T-cell (primary cell): ENCODE measurements around the gene GLP1R. TPM values are rescaled to one million over a fixed set of nuclear protein-coding genes. Genes with fewer than 3 reads are reported as not detected.
A peak's percentile ranks its signal among the peaks of the same experiment; 100 is the strongest.

Experiments used
- ATAC-seq, 4 experiments: fragments of 200-7000 bp in 3 of 4; fragments of 150-1000 bp in 1 of 4; cut with Tn5 transposase; replicated peaks in 1 of 4; 1 replicate in 3 of 4; 2 replicates in 1 of 4; pipeline ENCODE4 v1.10.0; 2021; ENCODE audit warnings: moderate library complexity in 3 of 4, mild to moderate bottlenecking in 2 of 4, moderate number of reproducible peaks in 1 of 4
- CTCF ChIA-PET, 2 donors: fragments of 300-600 bp; sonication (Branson Sonifier 250); formaldehyde crosslinking; loops; one replicate each; lab custom pipeline; 2022; ENCODE audit warnings: antibody characterized with exemption in 2 of 2; lab: Charles Lee
- POLR2A ChIA-PET, 2 donors: fragments of 300-600 bp; sonication (Branson Sonifier 250); formaldehyde crosslinking; loops; one replicate each; lab custom pipeline; 2022; ENCODE audit warnings: antibody characterized with exemption in 2 of 2; lab: Charles Lee
- DNase-seq, 35 experiments: peaks; one replicate each; pipeline versions ENCODE4 v3.0.0 to v3.0.0-alpha.2; 2013 to 2023
- H3K27ac ChIP-seq: one replicate; pipeline ENCODE4 v1.5.1; 2013; ENCODE audit warnings: low read length
- H3K27me3 ChIP-seq, 2 experiments: replicated peaks in 1 of 2; 1 replicate in 1 of 2; 2 replicates in 1 of 2; pipeline versions ENCODE4 v1.6.1 to v1.7.0; 2013; ENCODE audit warnings: low read length in 1 of 2, mixed read lengths in 1 of 2; ENCODE audit not compliant: control insufficient read depth in 2 of 2, insufficient read depth in 2 of 2; ENCODE audit errors: extremely low read depth in 1 of 2
- H3K36me3 ChIP-seq, 2 donors: 1 replicate in 1 of 2; 2 replicates in 1 of 2; pipeline versions ENCODE4 v1.6.1 to v1.7.0; 2013; ENCODE audit warnings: low read length in 1 of 2; ENCODE audit not compliant: control insufficient read depth in 2 of 2, insufficient read depth in 1 of 2; ENCODE audit errors: extremely low read depth in 1 of 2
- H3K4me1 ChIP-seq, 2 experiments: 1 replicate in 1 of 2; 2 replicates in 1 of 2; pipeline versions ENCODE4 v1.6.1 to v1.7.0; 2013; ENCODE audit warnings: low read length in 2 of 2, mixed read lengths in 1 of 2; ENCODE audit not compliant: insufficient read depth in 2 of 2, control insufficient read depth in 1 of 2; ENCODE audit errors: extremely low read depth in 1 of 2
- H3K4me3 ChIP-seq, 2 donors: 1 replicate in 1 of 2; 2 replicates in 1 of 2; pipeline versions ENCODE4 v1.5.1 to v1.7.0; 2013; ENCODE audit warnings: mild to moderate bottlenecking in 2 of 2, low read length in 1 of 2, moderate library complexity in 1 of 2; ENCODE audit not compliant: control insufficient read depth in 1 of 2; ENCODE audit errors: extremely low read depth in 1 of 2
- H3K9me3 ChIP-seq: 2 replicates; pipeline ENCODE4 v1.7.0; 2013
- H3K27ac Mint-ChIP-seq, 2 donors: one replicate each; pipeline ENCODE4 v1.8.0; 2020 to 2021; ENCODE audit warnings: mild to moderate bottlenecking in 2 of 2, mixed read lengths in 2 of 2
- H3K27me3 Mint-ChIP-seq, 2 donors: one replicate each; pipeline ENCODE4 v1.8.0; 2021 to 2022; ENCODE audit warnings: mixed read lengths in 2 of 2
- H3K36me3 Mint-ChIP-seq: one replicate; pipeline ENCODE4 v1.8.0; 2021; ENCODE audit warnings: mixed read lengths
- H3K4me1 Mint-ChIP-seq, 3 donors: one replicate each; pipeline ENCODE4 v1.8.0; 2020 to 2022; ENCODE audit warnings: mixed read lengths in 3 of 3, mild to moderate bottlenecking in 1 of 3
- H3K4me3 Mint-ChIP-seq, 3 donors: one replicate each; pipeline ENCODE4 v1.8.0; 2020 to 2022; ENCODE audit warnings: mild to moderate bottlenecking in 3 of 3, mixed read lengths in 3 of 3, moderate library complexity in 3 of 3
- H3K9me3 Mint-ChIP-seq, 3 donors: one replicate each; pipeline ENCODE4 v1.8.0; 2020 to 2022; ENCODE audit warnings: mixed read lengths in 3 of 3
- WGBS: methylation state at CpG from one replicate; pipeline ENCODE4 v1.1.5; 2013; ENCODE audit warnings: missing lambda C conversion rate; ENCODE audit not compliant: insufficient coverage; 5-methylcytosine and 5-hydroxymethylcytosine counted together
- total RNA-seq, 35 experiments: library from RNA in 6 of 35; stranded (reverse) in 6 of 35; fragments of 120-200 nt in 1 of 35; gene quantifications; one replicate each; pipeline versions ENCODE4 v1.2.1 to v1.2.4 and lab custom pipeline; 2013 to 2026

The GLP1R gene
- under 1 TPM in 1 of 5 donors, not detected in 4; 0.07 TPM for total RNA-seq
- total RNA-seq (2013) = 0.07 TPM
- 0 to 0.89 (median 0.06) reads per million in 29 experiments for total RNA-seq (lab: John Stamatoyannopoulos, UW)

DNA sequence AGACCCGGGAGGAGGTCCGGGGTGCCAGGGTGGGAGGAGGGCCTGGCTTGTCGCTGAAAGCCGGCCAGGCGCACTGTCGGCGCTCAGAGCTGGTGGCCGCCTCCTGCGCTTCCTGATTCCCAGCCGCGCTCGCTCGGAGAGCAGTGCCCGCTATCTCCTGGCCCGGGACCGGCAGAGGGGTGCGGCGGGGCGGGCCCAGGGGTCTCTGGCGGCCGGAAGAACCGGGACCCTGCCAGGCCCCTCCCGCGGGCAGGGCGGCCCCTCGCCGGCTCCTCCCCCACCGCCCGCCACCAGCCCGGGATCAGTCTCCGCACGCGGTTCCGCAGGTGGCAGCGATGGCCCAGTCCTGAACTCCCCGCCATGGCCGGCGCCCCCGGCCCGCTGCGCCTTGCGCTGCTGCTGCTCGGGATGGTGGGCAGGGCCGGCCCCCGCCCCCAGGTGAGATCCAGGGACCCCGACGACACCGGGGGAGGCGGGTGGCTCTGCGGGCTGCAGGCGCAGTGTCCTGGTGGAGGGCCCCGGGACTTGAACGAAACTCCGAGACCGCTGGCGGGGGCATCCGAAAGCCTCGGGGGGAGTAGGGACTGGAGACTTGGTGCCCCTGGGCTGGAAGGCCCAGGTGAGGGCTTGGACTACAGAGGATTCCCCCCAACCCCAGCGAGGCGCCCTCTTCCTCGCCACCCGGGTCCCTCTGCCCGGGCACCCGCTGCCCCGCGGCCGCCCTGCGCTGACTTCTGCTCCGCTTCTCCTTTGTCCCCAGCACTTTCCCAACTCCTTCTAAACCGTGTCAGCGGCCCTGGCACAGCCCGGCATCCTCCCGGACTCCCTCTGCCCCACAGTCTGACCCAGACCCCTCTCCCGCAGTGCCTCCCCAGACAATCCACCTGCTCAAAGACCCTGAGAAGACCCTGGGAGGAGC lies at the start of gene GLP1R:
GLP1R (plus strand) TSS at position 301 of the 919 bp plus-strand sequence; CDS start at position 361, 60 bp downstream.
- no peaks in the 10 kb centered on the region for H3K36me3 Mint-ChIP-seq
- H3K4me1 ChIP-seq = peaks cover 0 to 16% of the 10 kb centered on the region in 2 experiments
- ATAC-seq (peak in 2 of 4 experiments; percentile 12 to 39), DNase-seq (no peak)
- peaks cover 29 to 47% of the 10 kb centered on the region in 2 donors for H3K27me3 Mint-ChIP-seq
- H3K4me3 ChIP-seq = peak within 1 kb of the TSS in 1 of 2 donors; percentile 29
- no peaks in the 10 kb centered on the region for H3K36me3 ChIP-seq
- H3K27ac Mint-ChIP-seq = no peak within 1 kb of the TSS
- no peaks in the 10 kb centered on the region for H3K9me3 Mint-ChIP-seq
- POLR2A ChIA-PET = no interaction called here
- CTCF ChIA-PET = no interaction called here
- H3K9me3 ChIP-seq = no peaks in the 10 kb centered on the region
- WGBS = 9% methylated on average over 73 of the region's 74 CpGs
- H3K4me1 Mint-ChIP-seq = peaks cover 20 to 36% (median 25%) of the 10 kb centered on the region in 3 donors
- H3K4me3 Mint-ChIP-seq = peak within 1 kb of the TSS in 2 of 3 donors; percentile 54 to 82
- no peak within 1 kb of the TSS for H3K27ac ChIP-seq
- peaks cover 6 to 56% of the 10 kb centered on the region in 2 experiments for H3K27me3 ChIP-seq

DNA sequence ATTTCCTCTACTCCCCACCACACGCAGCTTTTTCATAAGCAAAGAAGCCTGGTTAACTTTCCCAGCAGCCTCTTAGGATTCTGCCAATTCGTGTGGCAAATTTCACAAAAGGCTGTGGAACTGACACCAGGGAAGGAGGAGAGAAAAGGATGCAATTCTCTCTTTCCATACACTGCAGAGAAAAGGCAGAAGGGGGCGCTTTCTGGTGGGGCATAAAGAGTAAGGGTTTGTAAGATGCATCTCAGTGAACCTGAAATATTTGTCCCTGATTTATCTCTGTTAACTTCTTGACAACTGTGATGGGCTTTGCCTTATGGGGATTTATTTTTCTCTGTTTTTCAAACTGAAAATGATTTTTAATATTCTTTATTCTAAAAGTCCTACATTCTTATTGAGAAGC lies 45.5 kb upstream of the GLP1R start:
- Mint-ChIP-seq H3K4me3 (no peak overlapping the region), H3K27ac (no peak overlapping the region), H3K27me3 (peaks cover 34 to 38% of the 10 kb centered on the region in 2 donors), H3K4me1 (no peaks in the 10 kb centered on the region), H3K9me3 (no peaks in the 10 kb centered on the region), H3K36me3 (no peaks in the 10 kb centered on the region)
- DNase-seq (peak in 1 of 35 experiments; percentile 3), ATAC-seq (no peak)
- no peaks in the 10 kb centered on the region for H3K9me3 ChIP-seq
- ChIA-PET POLR2A (no interaction called here), CTCF (no interaction called here)
- no CpG with 5 or more reads among the region's 3 CpGs for WGBS
- H3K27me3 ChIP-seq = peaks cover 9 to 16% of the 10 kb centered on the region in 2 experiments
- no peak overlapping the region for H3K4me3 ChIP-seq
- no peaks in the 10 kb centered on the region for H3K4me1 ChIP-seq
- H3K36me3 ChIP-seq = no peaks in the 10 kb centered on the region
- H3K27ac ChIP-seq = no peak overlapping the region

DNA sequence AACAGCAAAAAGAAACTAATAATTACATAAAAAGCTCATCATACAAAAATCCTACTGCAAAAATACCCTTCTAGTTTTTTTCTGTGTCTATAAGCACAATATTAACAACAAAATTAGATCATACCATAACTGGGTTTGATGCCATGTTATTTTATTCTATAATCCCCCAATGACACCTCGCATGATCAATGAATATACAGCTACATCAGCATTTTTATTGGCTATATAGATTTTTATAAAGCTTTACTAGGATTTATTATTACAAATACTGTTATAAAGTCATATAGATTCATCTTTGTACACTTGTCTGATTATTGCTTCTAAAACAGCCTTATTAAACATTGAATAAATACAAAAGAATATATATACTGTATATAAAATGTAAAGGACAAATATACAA lies 45.1 kb upstream of the GLP1R start:
- ATAC-seq = no peak
- H3K9me3 ChIP-seq = no peaks in the 10 kb centered on the region
- Mint-ChIP-seq H3K27me3 (peaks cover 38 to 42% of the 10 kb centered on the region in 2 donors), H3K4me1 (no peaks in the 10 kb centered on the region), H3K36me3 (no peaks in the 10 kb centered on the region), H3K4me3 (no peak overlapping the region), H3K27ac (no peak overlapping the region), H3K9me3 (no peaks in the 10 kb centered on the region)
- H3K36me3 ChIP-seq = no peaks in the 10 kb centered on the region
- no peak for DNase-seq
- no peak overlapping the region for H3K4me3 ChIP-seq
- ChIA-PET CTCF (no interaction called here), POLR2A (no interaction called here)
- H3K4me1 ChIP-seq = no peaks in the 10 kb centered on the region
- no peak overlapping the region for H3K27ac ChIP-seq
- no CpG with 5 or more reads among the region's 1 CpG for WGBS
- peaks cover 9 to 16% of the 10 kb centered on the region in 2 experiments for H3K27me3 ChIP-seq

DNA sequence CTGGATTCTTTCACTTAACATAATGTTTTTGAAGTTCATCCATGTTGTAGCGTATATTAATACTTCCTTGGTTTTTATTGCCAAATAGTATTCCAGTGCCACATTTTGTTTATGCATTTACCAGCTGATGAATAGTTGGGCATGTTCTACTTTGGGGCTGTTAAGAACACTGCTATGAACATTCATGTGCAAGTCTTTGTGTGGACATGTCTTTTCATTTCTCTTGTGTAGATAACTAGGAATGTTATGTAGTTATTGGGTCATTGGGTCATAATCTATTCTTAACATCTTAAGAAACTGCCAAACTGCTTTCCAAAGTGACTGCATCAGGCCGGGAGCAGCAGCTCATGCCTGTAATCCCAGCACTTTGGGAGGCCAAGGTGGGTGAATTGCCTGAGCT lies 43.8 kb upstream of the GLP1R start:
- no peaks in the 10 kb centered on the region for H3K36me3 ChIP-seq
- H3K4me3 Mint-ChIP-seq = no peak overlapping the region
- DNase-seq (no peak), ATAC-seq (no peak)
- H3K9me3 Mint-ChIP-seq = no peaks in the 10 kb centered on the region
- H3K4me1 Mint-ChIP-seq = no peaks in the 10 kb centered on the region
- H3K27ac ChIP-seq = no peak overlapping the region
- H3K4me3 ChIP-seq = no peak overlapping the region
- peaks cover 43 to 53% of the 10 kb centered on the region in 2 donors for H3K27me3 Mint-ChIP-seq
- no peaks in the 10 kb centered on the region for H3K9me3 ChIP-seq
- H3K27ac Mint-ChIP-seq = no peak overlapping the region
- peaks cover 7 to 17% of the 10 kb centered on the region in 2 experiments for H3K27me3 ChIP-seq
- no CpG with 5 or more reads among the region's 2 CpGs for WGBS
- no peaks in the 10 kb centered on the region for H3K4me1 ChIP-seq
- ChIA-PET CTCF (no interaction called here), POLR2A (no interaction called here)
- no peaks in the 10 kb centered on the region for H3K36me3 Mint-ChIP-seq

DNA sequence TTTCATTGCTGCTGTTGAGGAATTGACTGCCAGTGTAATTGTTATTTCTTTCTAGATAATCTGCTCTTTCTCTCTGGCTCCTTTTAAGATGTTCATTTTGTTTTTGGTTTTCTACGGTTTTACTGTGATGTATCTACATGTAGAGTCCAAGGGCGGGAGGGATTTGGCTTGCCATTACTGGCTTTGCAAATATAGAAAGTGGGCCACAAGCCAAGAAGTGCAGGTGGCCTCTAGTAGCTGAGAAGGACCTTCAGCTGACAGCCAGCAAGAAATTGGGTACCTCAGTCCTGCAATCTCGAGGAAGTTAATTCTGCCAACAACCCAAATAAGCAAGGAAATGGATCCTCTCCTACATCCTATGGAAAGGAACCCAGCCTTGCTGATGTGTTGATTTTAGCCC lies 42.8 kb upstream of the GLP1R start:
- no peak overlapping the region for H3K4me3 Mint-ChIP-seq
- no CpG with 5 or more reads among the region's 3 CpGs for WGBS
- Histone ChIP-seq H3K4me3 (no peak overlapping the region), H3K4me1 (no peaks in the 10 kb centered on the region), H3K27ac (no peak overlapping the region), H3K27me3 (peaks cover 7 to 16% of the 10 kb centered on the region in 2 experiments), H3K9me3 (no peaks in the 10 kb centered on the region), H3K36me3 (no peaks in the 10 kb centered on the region)
- H3K27ac Mint-ChIP-seq = no peak overlapping the region
- no peaks in the 10 kb centered on the region for H3K4me1 Mint-ChIP-seq
- ChIA-PET POLR2A (no interaction called here), CTCF (no interaction called here)
- peaks cover 36 to 47% of the 10 kb centered on the region in 2 donors for H3K27me3 Mint-ChIP-seq
- no peaks in the 10 kb centered on the region for H3K9me3 Mint-ChIP-seq
- DNase-seq (no peak), ATAC-seq (no peak)
- H3K36me3 Mint-ChIP-seq = no peaks in the 10 kb centered on the region

DNA sequence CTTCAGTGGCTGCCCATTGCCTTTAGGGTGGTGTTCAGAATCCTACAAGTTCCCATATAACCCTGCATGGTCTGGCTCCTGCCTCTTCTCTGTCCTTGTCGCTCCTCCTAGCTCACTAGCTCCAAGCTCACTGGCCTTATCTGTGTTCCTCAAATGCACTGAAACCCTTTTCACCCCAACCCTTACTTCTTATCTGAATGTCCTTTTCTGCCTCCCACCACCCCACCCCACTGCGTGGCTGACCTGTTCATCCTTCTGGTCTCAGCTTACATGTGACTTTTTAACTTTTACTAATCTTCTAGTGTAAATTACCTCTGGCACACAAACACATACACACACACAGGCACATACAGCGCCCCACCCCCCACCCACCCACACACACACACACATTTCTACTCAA lies 41.0 kb upstream of the GLP1R start:
- CTCF ChIA-PET = no interaction called here
- no peak for ATAC-seq

More for the DNA sequence above, 41.0 kb upstream of the GLP1R start:
- H3K27ac ChIP-seq = no peak overlapping the region
- POLR2A ChIA-PET = no interaction called here
- H3K9me3 ChIP-seq = no peaks in the 10 kb centered on the region
- peaks cover 7 to 13% of the 10 kb centered on the region in 2 experiments for H3K27me3 ChIP-seq
- peaks cover 40 to 48% of the 10 kb centered on the region in 2 donors for H3K27me3 Mint-ChIP-seq
- no peak overlapping the region for H3K27ac Mint-ChIP-seq
- no peaks in the 10 kb centered on the region for H3K4me1 ChIP-seq
- no peak overlapping the region for H3K4me3 Mint-ChIP-seq
- DNase-seq = no peak
- 63% methylated on average over 3 of the region's 3 CpGs for WGBS
- no peaks in the 10 kb centered on the region for H3K36me3 ChIP-seq
- H3K36me3 Mint-ChIP-seq = no peaks in the 10 kb centered on the region
- H3K4me1 Mint-ChIP-seq = no peaks in the 10 kb centered on the region
- H3K9me3 Mint-ChIP-seq = no peaks in the 10 kb centered on the region
- H3K4me3 ChIP-seq = no peak overlapping the region
